Embryonic facial prominence (tissue), 1 donor: ENCODE results near the gene PRKAB2.
"Not testable (repeated sequence)": the region's sequence is repeated elsewhere in the genome, so short reads cannot be mapped to it uniquely, and the experiment has no call there.

ENCODE experiments used
- DNase-seq: peaks from one replicate; pipeline ENCODE4 v3.0.0-alpha.2; 2016; ENCODE audit errors: extremely low spot score

Gene PRKAB2

GRCh38 chr1:147110434-147110833 lies 61.8 kb downstream of the PRKAB2 start:
- DNase-seq: no peak

DNA sequence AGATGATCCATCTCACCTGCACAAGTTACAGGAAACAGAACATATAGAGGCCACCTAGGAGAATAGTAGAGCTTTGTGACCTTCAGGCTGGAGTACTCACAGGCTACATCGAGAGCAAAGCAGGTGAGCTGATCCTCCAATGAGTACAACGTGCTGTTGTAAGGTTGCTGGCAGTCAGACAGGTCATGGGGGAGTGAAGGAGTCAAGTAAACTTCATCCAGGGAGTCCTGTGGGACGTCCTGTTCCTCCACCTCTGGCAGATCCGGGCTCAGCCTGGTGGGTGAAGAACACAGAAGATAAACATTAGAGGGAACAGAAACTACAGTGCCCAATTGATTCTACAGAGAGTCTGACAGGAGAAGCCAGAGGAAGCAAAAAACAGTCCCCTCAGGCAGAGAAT lies 62.5 kb downstream of the PRKAB2 start:
- DNase-seq: no peak

DNA sequence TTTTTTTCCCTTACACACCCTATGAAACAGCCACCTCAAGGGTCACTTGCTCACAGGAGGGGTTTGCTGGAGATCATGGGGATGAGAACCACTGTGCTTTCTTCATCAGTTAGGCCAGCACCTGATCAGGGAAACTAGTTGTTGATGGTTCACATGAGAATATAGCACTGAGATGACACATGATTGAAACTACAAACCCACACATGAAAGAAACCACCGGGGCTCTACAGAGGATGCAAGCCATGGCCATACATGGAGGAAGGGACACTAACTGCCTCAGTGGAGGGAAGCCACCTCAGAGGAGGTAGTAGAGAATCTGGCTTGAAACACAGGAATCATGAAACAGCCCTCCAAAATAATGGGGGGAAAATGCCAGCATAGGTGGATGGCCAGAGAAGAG lies 63.2 kb downstream of the PRKAB2 start:
- no peak for DNase-seq

DNA sequence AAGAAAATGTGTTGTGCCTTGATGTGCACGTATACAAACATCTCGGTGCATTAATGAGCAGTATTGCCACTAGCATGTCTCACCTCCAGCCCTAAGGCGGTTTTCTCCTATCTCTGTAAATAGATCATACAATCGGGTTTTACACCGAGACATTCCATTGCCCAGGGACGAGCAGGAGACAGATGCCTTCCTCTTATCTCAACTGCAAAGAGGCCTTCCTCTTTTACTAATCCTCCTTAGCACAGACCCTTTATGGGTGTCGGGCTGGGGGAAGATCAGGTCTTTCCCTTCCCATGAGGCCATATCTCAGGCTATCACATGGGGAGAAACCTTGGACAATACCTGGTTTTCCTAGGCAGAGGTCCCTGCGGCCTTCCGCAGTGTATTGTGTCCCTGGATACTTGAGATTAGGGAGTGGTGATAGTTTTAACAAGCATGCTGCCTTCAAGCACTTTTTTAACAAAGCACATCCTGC lies 65.8 kb downstream of the PRKAB2 start:
- DNase-seq: not testable (repeated sequence)

DNA sequence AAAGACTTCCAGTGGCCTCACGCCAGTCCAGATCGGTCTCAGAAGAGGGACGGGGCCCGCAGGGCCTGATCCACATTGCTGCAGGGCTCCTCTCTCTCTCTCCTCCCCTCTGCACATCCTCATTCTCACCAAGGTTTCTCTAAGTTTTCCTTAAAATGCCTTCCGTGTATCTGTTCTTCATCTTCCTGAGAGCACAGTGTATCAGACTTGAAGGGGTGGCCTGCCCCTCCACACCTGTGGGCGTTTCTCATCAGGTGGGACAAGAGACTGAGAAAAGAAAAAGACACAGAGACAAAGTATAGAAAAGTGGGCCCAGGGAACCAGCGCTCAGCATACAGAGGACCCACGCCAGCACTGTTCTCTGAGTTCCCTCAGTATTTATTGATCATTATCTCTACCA lies 66.4 kb downstream of the PRKAB2 start:
- no peak for DNase-seq
